Measurements from ENCODE around the gene COLGALT1.
"Not testable (repeated sequence)": the region's sequence is repeated elsewhere in the genome, so short reads cannot be mapped to it uniquely, and the experiment has no call there.

The COLGALT1 gene

GRCh38 chr19:17555480-17555928 is at the start of gene COLGALT1:
TSS of gene COLGALT1 (plus strand) at chr19:17555649. CDS start at chr19:17555714, 65 bp downstream.
- peak; percentile 97 for DNase-seq

- no peak for DNase-seq
Measured at GRCh38 chr19:17506745-17507144, 48.7 kb upstream of the COLGALT1 start.

GRCh38 chr19:17508558-17508933 is 46.9 kb upstream of the COLGALT1 start:
- DNase-seq: not testable (repeated sequence)

GRCh38 chr19:17510220-17510993 is 45.0 kb upstream of the COLGALT1 start:
- DNase-seq: no peak

- peak; percentile 76 for DNase-seq
Measured at GRCh38 chr19:17511724-17512573, 43.5 kb upstream of the COLGALT1 start.

- DNase-seq: no peak
Measured at GRCh38 chr19:17512574-17512939, 42.9 kb upstream of the COLGALT1 start.

- DNase-seq: no peak
Measured at GRCh38 chr19:17515408-17516149, 39.9 kb upstream of the COLGALT1 start.

- no peak for DNase-seq
Measured at GRCh38 chr19:17517898-17518297, 37.6 kb upstream of the COLGALT1 start.

GRCh38 chr19:17518654-17519053 is 36.8 kb upstream of the COLGALT1 start:
- not testable (repeated sequence) for DNase-seq

GRCh38 chr19:17519967-17520366 is 35.5 kb upstream of the COLGALT1 start:
- no peak for DNase-seq

- no peak for DNase-seq
Measured at GRCh38 chr19:17520865-17521264, 34.6 kb upstream of the COLGALT1 start.

- no peak for DNase-seq
Measured at GRCh38 chr19:17522988-17523872, 32.2 kb upstream of the COLGALT1 start.

- DNase-seq: no peak
Measured at GRCh38 chr19:17524651-17525050, 30.8 kb upstream of the COLGALT1 start.

- no peak for DNase-seq
Measured at GRCh38 chr19:17525141-17525540, 30.3 kb upstream of the COLGALT1 start.

- DNase-seq: no peak
Measured at GRCh38 chr19:17526922-17527321, 28.5 kb upstream of the COLGALT1 start.

- DNase-seq: no peak
Measured at GRCh38 chr19:17527326-17527725, 28.1 kb upstream of the COLGALT1 start.

- DNase-seq: no peak
Measured at GRCh38 chr19:17528610-17529009, 26.8 kb upstream of the COLGALT1 start.

- DNase-seq: no peak
Measured at GRCh38 chr19:17529239-17530158, 25.9 kb upstream of the COLGALT1 start.

- DNase-seq: peak; percentile 76
Measured at GRCh38 chr19:17530586-17530985, 24.9 kb upstream of the COLGALT1 start.

- no peak for DNase-seq
Measured at GRCh38 chr19:17532116-17532515, 23.3 kb upstream of the COLGALT1 start.

- no peak for DNase-seq
Measured at GRCh38 chr19:17532557-17532956, 22.9 kb upstream of the COLGALT1 start.
